ENCODE data around the gene TAL1. TPM values are rescaled to one million over a fixed set of nuclear protein-coding genes. Genes with fewer than 3 reads are reported as not detected.
"Not testable (repeated sequence)": the region's sequence is repeated elsewhere in the genome, so short reads cannot be mapped to it uniquely, and the experiment has no call there.

Gene TAL1
- total RNA-seq, 4 donors from 2014 or later, result 3.1 to 10.0 (median 5.7) TPM

DNA sequence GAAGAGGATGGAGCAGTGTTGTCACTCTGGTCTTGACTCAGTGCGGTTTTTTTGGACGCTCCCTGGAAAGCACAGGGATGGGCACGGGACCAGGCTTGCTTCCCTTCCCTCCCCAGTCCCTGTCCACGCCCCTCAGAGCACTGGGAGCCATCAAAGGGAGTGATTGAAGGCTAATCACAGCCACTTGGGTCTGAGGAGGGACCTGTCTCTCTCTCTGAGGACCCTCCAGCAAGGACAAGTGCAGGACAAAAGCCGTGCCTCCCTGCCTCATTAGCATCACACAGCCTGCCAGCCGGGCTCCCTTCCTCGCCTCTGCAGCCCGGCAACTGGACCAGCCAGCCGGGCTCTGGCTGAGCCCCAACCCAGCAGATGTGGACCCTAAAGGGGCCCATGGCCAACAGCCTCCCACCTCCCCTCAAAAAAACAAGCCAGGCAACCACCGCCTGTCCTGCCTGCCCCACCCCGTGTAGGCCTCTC, 23.6 kb downstream of the TAL1 start:
- Histone ChIP-seq H3K4me1 (peaks cover 0 to 4% (median 0%) of the 10 kb centered on the region in 4 donors), H3K27ac (no peak overlapping the region), H3K4me3 (no peak overlapping the region), H3K36me3 (no peaks in the 10 kb centered on the region), H3K27me3 (peaks cover 0 to 27% of the 10 kb centered on the region in 2 donors), H3K9me3 (peaks cover 0 to 3% (median 0%) of the 10 kb centered on the region in 4 donors)
- no peak for DNase-seq (ENCODE audit: low spot score in 2 of 2)
- WGBS, 2 donors, result 38 to 47% methylated on average over 6 to 11 of the region's 11 CpGs
- TF ChIP-seq EP300 (IDR thresholded peaks at IDR 0.05), result no peak
- TF ChIP-seq, protein P1, sequence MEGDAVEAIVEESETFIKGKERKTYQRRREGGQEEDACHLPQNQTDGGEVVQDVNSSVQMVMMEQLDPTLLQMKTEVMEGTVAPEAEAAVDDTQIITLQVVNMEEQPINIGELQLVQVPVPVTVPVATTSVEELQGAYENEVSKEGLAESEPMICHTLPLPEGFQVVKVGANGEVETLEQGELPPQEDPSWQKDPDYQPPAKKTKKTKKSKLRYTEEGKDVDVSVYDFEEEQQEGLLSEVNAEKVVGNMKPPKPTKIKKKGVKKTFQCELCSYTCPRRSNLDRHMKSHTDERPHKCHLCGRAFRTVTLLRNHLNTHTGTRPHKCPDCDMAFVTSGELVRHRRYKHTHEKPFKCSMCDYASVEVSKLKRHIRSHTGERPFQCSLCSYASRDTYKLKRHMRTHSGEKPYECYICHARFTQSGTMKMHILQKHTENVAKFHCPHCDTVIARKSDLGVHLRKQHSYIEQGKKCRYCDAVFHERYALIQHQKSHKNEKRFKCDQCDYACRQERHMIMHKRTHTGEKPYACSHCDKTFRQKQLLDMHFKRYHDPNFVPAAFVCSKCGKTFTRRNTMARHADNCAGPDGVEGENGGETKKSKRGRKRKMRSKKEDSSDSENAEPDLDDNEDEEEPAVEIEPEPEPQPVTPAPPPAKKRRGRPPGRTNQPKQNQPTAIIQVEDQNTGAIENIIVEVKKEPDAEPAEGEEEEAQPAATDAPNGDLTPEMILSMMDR (IDR thresholded peaks at IDR 0.05), result no peak
- TF ChIP-seq POLR2A (IDR thresholded peaks at IDR 0.05), result no peak

DNA sequence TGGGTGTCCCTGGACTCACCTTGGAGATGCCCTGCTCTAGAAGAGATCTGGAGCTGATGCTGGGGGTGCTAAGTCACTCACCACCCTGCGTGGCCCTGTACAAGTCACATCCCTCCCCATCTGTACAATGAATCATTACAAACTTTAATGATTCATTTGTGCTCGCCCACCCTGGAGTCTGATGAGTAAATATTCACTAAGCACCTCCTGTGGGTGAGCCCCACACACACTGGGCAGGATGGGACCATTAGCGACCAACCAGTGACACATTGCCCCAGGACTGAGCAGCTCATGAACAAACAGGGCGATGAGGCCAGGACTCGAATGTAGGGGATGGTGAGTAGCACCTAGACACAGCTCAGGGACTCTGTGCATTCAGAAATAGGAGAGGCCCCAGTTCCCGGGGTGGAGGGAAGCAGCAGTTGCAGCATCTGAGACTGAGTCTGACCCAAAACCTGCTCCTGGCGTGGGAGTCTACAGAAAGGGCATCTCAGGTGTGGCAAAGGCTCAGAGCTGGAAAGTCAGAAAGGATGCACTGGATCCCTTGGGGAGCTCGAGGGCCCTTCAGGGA, 24.1 kb downstream of the TAL1 start:
- H3K9me3 ChIP-seq, result peaks cover 0 to 8% (median 0%) of the 10 kb centered on the region in 4 donors
- H3K27ac ChIP-seq, result no peak overlapping the region
- no peak overlapping the region for H3K4me3 ChIP-seq
- TF ChIP-seq, protein P1 (IDR thresholded peaks at IDR 0.05), result no peak
- TF ChIP-seq EP300 (IDR thresholded peaks at IDR 0.05) (no peak), POLR2A (IDR thresholded peaks at IDR 0.05) (no peak)
- H3K4me1 ChIP-seq, result peaks cover 0 to 4% (median 0%) of the 10 kb centered on the region in 4 donors
- no peak for DNase-seq (ENCODE audit: low spot score in 2 of 2)
- peaks cover 0 to 27% of the 10 kb centered on the region in 2 donors for H3K27me3 ChIP-seq
- H3K36me3 ChIP-seq, result no peaks in the 10 kb centered on the region
- WGBS, 2 donors, result 56 to 64% methylated on average over 8 of the region's 8 CpGs

DNA sequence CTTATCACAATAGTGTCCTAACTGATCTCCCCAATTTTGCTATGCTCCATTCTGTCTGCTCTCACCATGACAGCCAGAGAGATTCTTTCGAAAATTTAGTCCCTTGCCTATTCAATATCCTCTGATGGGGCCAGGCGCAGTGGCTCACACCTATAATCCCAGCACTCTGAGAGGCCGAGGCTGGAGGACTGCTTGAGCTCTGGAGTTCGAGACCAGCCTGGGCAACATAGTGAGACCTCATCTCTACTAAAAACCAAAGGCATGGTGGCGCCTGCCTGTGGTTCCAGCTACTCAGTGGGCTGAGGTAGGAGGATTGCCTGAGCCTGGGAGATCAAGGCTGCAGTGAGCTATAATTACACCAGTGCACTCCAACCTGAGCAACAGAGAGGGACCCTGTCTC, 26.1 kb downstream of the TAL1 start:
- H3K4me3 ChIP-seq, result no peak overlapping the region
- H3K4me1 ChIP-seq, result no peaks in the 10 kb centered on the region
- no peaks in the 10 kb centered on the region for H3K36me3 ChIP-seq
- H3K9me3 ChIP-seq, result peaks cover 0 to 10% (median 0%) of the 10 kb centered on the region in 4 donors
- WGBS, 2 donors, result 88 to 92% methylated on average over 5 of the region's 5 CpGs
- TF ChIP-seq POLR2A (IDR thresholded peaks at IDR 0.05), result no peak
- TF ChIP-seq EP300 (IDR thresholded peaks at IDR 0.05), result no peak
- TF ChIP-seq, protein P1 (IDR thresholded peaks at IDR 0.05), result no peak
- no peak for DNase-seq (ENCODE audit: low spot score in 2 of 2)
- H3K27me3 ChIP-seq, result peaks cover 0 to 27% of the 10 kb centered on the region in 2 donors
- no peak overlapping the region for H3K27ac ChIP-seq

DNA sequence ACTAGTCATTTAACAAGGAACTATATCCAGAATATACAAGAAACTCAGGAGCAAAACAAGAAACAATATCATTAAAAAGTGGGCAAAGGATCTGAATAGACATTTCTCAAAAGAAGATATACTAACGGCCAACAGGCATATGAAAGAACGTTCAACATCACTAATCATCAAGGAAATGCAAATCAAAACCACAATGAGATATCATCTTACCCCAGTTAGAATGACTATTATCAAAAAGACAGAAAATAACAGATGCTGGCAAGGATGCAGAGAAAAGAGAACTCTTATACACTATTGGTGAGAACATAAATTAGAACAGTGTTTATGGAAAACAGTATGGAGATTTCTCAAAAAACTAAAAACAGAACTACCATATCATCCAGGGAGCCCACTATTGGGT, 28.5 kb downstream of the TAL1 start:
- not testable (repeated sequence) for H3K4me1 ChIP-seq; H3K27me3 ChIP-seq; H3K36me3 ChIP-seq; H3K27ac ChIP-seq; DNase-seq (ENCODE audit: low spot score in 2 of 2); H3K4me3 ChIP-seq
- 62 to 78% methylated on average over 2 of the region's 2 CpGs for WGBS, 2 donors
- peaks cover 0 to 10% (median 0%) of the 10 kb centered on the region in 4 donors for H3K9me3 ChIP-seq

DNA sequence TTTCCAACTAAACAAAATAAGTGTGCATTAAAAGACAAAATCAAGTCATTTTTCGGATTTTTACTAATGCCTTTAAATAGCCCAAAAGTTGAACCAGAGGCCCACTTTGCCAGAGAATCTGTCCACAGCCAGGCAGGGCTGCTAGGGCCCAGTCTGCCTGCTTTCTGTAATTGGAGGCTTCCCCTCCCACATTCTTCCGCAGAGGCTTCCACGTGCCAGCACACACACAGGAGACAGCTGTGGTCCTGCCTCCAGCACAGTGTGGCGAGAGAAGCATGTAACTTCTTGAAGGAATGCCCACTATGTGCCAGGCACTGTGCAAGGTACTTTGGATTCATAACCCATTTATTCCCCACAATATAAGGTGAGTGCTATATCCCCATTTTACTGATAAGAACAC, 30.8 kb downstream of the TAL1 start:
- Histone ChIP-seq H3K27ac (no peak overlapping the region), H3K4me3 (no peak overlapping the region), H3K27me3 (no peaks in the 10 kb centered on the region), H3K9me3 (peaks cover 0 to 10% (median 0%) of the 10 kb centered on the region in 4 donors), H3K4me1 (no peaks in the 10 kb centered on the region), H3K36me3 (no peaks in the 10 kb centered on the region)
- WGBS, 2 donors, result 12 to 21% methylated on average over 4 of the region's 4 CpGs
- TF ChIP-seq, protein P1 (IDR thresholded peaks at IDR 0.05), result no peak
- no peak for TF ChIP-seq POLR2A (IDR thresholded peaks at IDR 0.05)
- no peak for TF ChIP-seq EP300 (IDR thresholded peaks at IDR 0.05)
- no peak for DNase-seq (ENCODE audit: low spot score in 2 of 2)

Data from tibial nerve (tissue), 4 donors.